ENCODE data around the gene MEIOC. TPM values are rescaled to one million over a fixed set of nuclear protein-coding genes. Genes with fewer than 3 reads are reported as not detected.
"Not testable (repeated sequence)": the region's sequence is repeated elsewhere in the genome, so short reads cannot be mapped to it uniquely, and the experiment has no call there.

MEIOC gene
- total RNA-seq, 1 donor from 2014 or later: 0.07 TPM

GRCh38 chr17:44646280-44646679 lies 10.0 kb upstream of the MEIOC start:
- intact Hi-C loops (cut with micrococcal nuclease): no loop called here

- intact Hi-C loops (cut with micrococcal nuclease): no loop called here
These were observed 8.5 kb upstream of the MEIOC start for GRCh38 chr17:44647736-44648135.

- intact Hi-C loops (cut with micrococcal nuclease): no loop called here
These were observed 7.3 kb upstream of the MEIOC start for GRCh38 chr17:44648963-44649362.

DNA sequence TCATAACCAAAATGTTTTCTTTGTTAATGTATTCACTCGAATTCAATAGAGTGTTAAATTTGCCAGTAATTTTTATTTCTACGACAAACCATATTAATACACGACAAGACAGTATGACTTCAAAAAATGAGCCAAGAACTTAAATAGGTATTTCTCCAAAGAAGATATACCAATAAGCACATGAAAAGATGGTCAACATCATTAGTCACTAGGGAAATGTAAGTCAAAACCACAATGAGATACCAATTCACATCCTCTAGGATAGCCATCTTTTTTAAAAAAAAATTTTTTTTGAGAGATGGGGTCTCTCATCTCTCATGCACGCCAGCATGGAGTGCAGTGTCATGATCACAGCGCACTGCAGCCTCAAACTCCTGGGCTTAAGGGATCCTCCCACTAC lies 5.0 kb upstream of the MEIOC start:
- intact Hi-C loops (cut with micrococcal nuclease): no loop called here

DNA sequence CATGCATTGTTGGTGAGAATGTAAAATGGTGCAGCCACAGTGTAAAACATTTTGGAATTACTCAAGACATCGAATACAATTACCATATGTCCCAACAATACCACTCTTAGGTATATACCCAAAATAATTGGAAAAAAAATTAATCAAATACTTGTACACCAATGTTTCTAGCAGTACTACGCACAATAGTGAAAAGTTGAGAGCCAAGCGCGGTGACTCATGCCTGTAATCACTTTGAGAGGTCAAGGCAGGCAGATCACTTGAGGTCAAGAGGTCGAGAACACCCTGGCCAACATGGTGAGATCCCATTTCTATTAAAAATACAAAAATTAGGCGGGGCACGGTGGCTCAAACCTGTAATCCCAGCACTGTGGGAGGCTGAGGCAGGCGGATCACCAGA lies 3.5 kb upstream of the MEIOC start:
- intact Hi-C loops (cut with micrococcal nuclease): no loop called here

- intact Hi-C loops (cut with micrococcal nuclease): no loop called here
These were observed 2.9 kb upstream of the MEIOC start for GRCh38 chr17:44653384-44653783.

- intact Hi-C loops (cut with micrococcal nuclease): no loop called here
These were observed 2.3 kb upstream of the MEIOC start for GRCh38 chr17:44653954-44654353.

DNA sequence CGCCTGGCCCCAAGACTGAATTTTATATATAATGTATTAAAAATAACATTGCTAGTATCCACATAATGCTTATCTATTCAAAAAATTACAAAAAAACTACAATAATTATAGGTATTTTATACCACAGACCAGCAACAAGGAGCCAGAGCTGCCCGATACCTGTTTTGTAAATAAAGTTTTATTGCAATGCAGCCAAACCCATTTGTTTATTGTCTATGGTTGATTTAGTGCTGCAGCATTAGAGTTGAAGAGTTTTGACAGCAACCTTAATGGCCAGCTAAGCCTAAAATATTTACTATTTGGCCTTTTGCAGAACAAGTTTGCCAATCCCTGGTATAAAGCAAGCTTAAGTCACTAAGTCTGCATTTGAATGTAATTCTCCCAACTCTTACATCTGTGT lies 5.6 kb downstream of the MEIOC start:
- intact Hi-C loops (cut with micrococcal nuclease): no loop called here

DNA sequence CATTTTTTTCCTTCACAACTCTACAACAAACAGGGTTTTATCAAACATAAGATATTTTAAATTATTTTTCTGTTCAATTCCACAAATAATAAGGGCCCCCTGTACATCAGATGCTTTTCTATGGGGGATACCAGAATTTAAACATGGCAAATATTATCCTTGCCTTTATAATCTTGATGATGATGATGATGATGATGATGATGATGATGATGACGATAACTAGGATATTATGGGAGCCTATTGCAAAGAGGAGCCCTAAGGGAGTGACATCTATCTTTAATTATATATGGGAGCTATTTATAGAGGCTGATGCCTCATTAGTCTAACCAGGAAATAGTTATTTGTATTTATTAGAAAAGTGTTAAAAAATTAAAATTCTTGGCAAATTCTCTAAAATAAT lies 6.8 kb downstream of the MEIOC start:
- intact Hi-C loops (cut with micrococcal nuclease): no loop called here

DNA sequence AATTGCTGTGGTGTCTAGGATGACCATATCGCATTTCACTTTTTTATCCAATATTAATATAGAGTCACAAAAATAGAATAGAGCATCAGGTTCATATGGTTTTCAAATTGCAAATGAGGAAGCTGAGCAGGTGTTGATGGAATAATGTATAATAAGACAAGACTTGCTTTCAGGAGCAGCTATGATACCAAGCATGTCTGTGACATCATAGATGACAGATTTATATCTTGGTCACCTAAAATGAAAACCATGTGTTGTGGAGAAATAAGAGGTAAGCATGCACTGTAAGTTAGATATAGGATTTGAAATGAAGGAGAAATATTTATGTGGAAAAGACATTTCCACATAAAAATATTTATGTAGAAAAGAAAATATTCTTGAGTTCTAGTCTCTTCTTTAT lies 8.6 kb downstream of the MEIOC start:
- intact Hi-C loops (cut with micrococcal nuclease): no loop called here

DNA sequence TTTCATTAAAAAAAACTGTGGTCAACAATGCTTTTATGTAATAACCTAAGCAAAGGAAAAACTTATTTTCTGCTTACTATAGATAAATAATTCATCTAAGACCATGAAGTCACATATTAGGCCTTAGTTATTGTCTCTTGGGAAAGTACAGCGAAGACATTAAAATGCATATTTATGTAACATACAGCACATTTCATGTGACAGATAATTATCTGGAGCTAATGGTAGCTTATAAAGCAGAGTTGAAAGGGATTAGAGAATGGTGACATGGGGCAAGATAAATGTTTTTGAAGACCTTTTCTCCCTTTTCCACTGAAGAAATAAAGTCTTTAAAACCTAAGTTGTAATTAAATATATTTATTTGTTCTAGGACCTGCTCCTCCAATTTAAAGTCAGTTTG lies 9.7 kb downstream of the MEIOC start:
- intact Hi-C loops (cut with micrococcal nuclease): no loop called here

DNA sequence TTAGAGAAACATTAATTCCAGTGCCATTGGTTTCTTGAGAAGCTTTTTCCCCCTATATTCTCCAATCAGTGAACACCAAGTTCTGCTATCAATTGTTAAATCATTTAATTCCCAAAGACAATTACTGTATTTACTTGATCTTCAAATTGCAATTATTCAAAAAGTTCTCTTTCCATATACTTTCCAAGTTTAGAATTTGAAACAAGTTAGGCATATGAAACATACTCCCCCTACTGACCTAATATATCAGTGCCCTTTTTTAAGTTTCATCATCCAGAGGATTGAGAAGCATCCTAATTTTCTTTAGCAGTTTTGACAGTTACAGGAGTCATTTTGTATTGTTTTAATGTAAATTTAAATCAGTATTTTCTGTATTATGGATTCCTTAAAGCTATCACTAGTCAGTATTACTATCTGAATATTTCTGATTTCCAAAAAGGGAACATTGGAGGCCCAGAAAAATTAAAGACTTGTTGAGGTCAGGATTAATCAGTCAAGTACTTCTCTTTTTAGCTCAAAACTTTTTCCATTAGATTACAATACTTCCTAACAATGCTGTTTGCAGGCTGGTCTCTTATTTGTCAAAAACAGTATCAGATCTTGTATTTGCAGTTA lies 16.3 kb downstream of the MEIOC start:
- intact Hi-C loops (cut with micrococcal nuclease): loop anchor here (1.0 kb wide), 1 partner anchor 139 kb away; no protein-coding TSS in a partner anchor

GRCh38 chr17:44673893-44674292 lies 17.6 kb downstream of the MEIOC start:
- intact Hi-C loops (cut with micrococcal nuclease): no loop called here

- intact Hi-C loops (cut with micrococcal nuclease): no loop called here
These were observed 20.9 kb downstream of the MEIOC start for GRCh38 chr17:44677136-44677535.

- intact Hi-C loops (cut with micrococcal nuclease): not testable (repeated sequence)
These were observed 27.0 kb downstream of the MEIOC start for GRCh38 chr17:44683303-44683702.

- intact Hi-C loops (cut with micrococcal nuclease): no loop called here
These were observed 31.5 kb downstream of the MEIOC start for GRCh38 chr17:44687756-44688155.

GRCh38 chr17:44688200-44688599 lies 31.9 kb downstream of the MEIOC start:
- intact Hi-C loops (cut with micrococcal nuclease): no loop called here

DNA sequence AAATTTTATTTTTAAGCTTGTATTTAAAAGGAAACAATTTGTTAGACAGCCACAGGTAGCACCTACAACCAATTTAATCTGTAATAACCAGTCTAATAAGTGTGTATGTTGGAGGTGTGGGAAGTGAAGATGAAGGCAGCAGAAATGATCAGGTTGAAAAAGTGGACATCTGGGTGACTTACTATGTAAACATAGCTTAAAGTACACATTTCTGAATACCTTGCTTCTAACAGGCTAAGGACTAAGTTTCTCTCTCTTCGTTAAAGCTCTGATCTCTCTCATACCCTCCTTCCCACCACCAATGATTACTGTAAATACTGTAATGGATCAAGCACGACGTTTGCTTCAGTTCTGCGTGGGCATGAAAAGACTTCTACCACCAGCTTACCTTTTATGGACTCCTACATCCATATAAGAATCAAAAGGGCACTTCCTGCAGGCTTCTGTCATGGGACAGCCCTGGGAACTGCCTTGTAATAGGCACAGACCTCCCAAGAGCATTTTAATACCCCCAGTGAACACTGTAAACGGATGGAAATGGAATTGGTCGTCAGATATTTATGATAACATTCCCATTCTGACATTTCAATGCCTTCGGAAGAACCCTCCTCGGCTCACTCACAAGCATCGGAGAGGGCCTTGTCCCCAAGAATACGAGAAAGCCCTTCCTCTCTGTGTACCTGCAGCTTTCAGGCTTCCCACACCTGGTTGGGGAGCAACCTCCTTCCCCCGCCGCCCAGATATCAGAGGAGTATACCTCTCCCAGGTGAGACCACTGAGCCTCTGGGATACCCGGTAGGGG lies 32.6 kb downstream of the MEIOC start:
- intact Hi-C loops (cut with micrococcal nuclease): loop anchor here (1.0 kb wide), 2 partner anchors 19 to 186 kb away; partner anchors contain the start of genes DBF4B and GPATCH8

GRCh38 chr17:44689477-44690217 lies 33.4 kb downstream of the MEIOC start, which contains the start of gene CCDC43:
Gene CCDC43, minus strand, starts transcription at chr17:44689776. Its CDS starts 23 bp downstream, at chr17:44689753.
- intact Hi-C loops (cut with micrococcal nuclease): loop anchor here (1.0 to 5.0 kb wide), 3 partner anchors 19 to 967 kb away; partner anchors contain the start of genes DBF4B and GPATCH8

DNA sequence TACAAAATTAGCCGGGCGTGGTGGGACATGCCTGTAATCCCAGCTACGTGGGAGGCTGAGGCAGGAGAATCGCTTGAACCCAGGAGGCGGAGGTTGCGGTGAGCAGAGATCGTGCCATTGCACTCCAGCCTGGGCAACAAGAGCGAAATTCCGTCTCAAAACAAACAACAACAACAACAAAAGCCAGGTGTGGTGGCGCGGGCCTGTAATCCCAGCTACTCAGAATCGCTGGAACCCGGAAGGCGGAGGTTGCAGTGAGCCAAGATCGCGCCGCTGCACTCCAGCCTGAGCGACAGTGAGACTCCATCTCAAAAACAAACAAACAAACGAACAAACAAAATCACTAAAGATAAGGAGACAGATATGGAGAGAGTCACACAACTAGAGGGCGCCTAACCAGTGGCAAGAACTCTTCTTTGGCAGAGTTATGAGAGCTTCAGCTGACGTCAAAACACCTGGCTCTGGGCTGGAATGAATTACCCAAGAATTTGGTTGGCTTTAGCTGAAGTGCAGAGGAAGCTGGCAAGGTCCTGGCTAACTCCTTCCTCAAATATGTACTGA lies 34.6 kb downstream of the MEIOC start:
- intact Hi-C loops (cut with micrococcal nuclease): loop anchor here (5.0 kb wide), 1 partner anchor 969 kb away; no protein-coding TSS in a partner anchor

- intact Hi-C loops (cut with micrococcal nuclease): loop anchor here (5.0 kb wide), 1 partner anchor 971 kb away; no protein-coding TSS in a partner anchor
These were observed 37.3 kb downstream of the MEIOC start for GRCh38 chr17:44693609-44694008.

Data from T-helper 1 cell treated with Interleukin-12 subunit alpha and Interleukin-12 subunit beta and Interleukin-4 antibody, amounts not matched to agents 30 ng/mL and 1 ng/mL, for 36 hours (primary cell).